Measurements from ENCODE around the gene ENG. TPM values are rescaled to one million over a fixed set of nuclear protein-coding genes. Genes with fewer than 3 reads are reported as not detected.

Gene ENG
- total RNA-seq, 1 experiment from 2014 or later, result 25.1 TPM

GRCh38 chr9:127769929-127770582 lies 84.4 kb downstream of the ENG start:
- no peak overlapping the region for H3K27ac ChIP-seq (ENCODE audit: low read length)

GRCh38 chr9:127769101-127769500 lies 85.4 kb downstream of the ENG start:
- Histone ChIP-seq H3K27ac (ENCODE audit: low read length) (no peak overlapping the region), H3K9me3 (ENCODE audit: control insufficient read depth, insufficient read depth, low read depth, low read length) (no peaks in the 10 kb centered on the region), H3K4me1 (ENCODE audit: control insufficient read depth, insufficient read depth, low read length) (no peaks in the 10 kb centered on the region), H3K4me3 (ENCODE audit: low read depth in 2 of 2, low read length in 2 of 2) (no peak overlapping the region), H3K27me3 (ENCODE audit: control insufficient read depth, insufficient read depth, low read length) (no peaks in the 10 kb centered on the region), H3K36me3 (ENCODE audit: control insufficient read depth, insufficient read depth, low read length) (no peaks in the 10 kb centered on the region)
- ChIA-PET POLR2A (no interaction called here), CTCF (no interaction called here)
- in situ Hi-C loops (cut with HindIII; ENCODE audit: low pct_unique_long_range_greater_than_20kb, low sequenced_read_pairs) (no loop called here), intact Hi-C loops (cut with micrococcal nuclease; ENCODE audit: unreplicated experiment) (no loop called here)
- TF ChIP-seq REST (IDR thresholded peaks at IDR 0.05; ENCODE audit: insufficient read depth in 1 of 2, low read depth in 2 of 2, low read length in 1 of 2) (no peak), SIN3A (IDR thresholded peaks at IDR 0.05; ENCODE audit: borderline replicate concordance, insufficient read depth, low read depth, low read length) (no peak), TCF7L2 (IDR thresholded peaks at IDR 0.05; ENCODE audit: low read depth, low read length) (no peak), CTCF (IDR thresholded peaks at IDR 0.05) (no peak), POLR2AphosphoS5 (IDR thresholded peaks at IDR 0.05; ENCODE audit: low read depth, low read length) (no peak)
- ATAC-seq (no peak), DNase-seq (ENCODE audit: low read depth, low spot score) (no peak)
- no TSS peak for BruUV-seq (replicated peaks)

More at GRCh38 chr9:127769929-127770582, 84.4 kb downstream of the ENG start:
- Histone ChIP-seq H3K4me3 (ENCODE audit: low read depth in 2 of 2, low read length in 2 of 2) (no peak overlapping the region), H3K9me3 (ENCODE audit: control insufficient read depth, insufficient read depth, low read depth, low read length) (no peaks in the 10 kb centered on the region), H3K4me1 (ENCODE audit: control insufficient read depth, insufficient read depth, low read length) (no peaks in the 10 kb centered on the region), H3K36me3 (ENCODE audit: control insufficient read depth, insufficient read depth, low read length) (no peaks in the 10 kb centered on the region), H3K27me3 (ENCODE audit: control insufficient read depth, insufficient read depth, low read length) (no peaks in the 10 kb centered on the region)
- in situ Hi-C loops (cut with HindIII; ENCODE audit: low pct_unique_long_range_greater_than_20kb, low sequenced_read_pairs), result no loop called here
- no TSS peak for BruUV-seq (replicated peaks)
- no peak for ATAC-seq
- POLR2A ChIA-PET, result interaction anchor here (0.7 kb wide), 1 partner anchor 105 kb away, joined by 9 read pairs; no protein-coding TSS in a partner anchor
- TF ChIP-seq POLR2AphosphoS5 (IDR thresholded peaks at IDR 0.05; ENCODE audit: low read depth, low read length) (no peak), CTCF (IDR thresholded peaks at IDR 0.05) (no peak), TCF7L2 (IDR thresholded peaks at IDR 0.05; ENCODE audit: low read depth, low read length) (no peak), SIN3A (IDR thresholded peaks at IDR 0.05; ENCODE audit: borderline replicate concordance, insufficient read depth, low read depth, low read length) (no peak), REST (IDR thresholded peaks at IDR 0.05; ENCODE audit: insufficient read depth in 1 of 2, low read depth in 2 of 2, low read length in 1 of 2) (no peak)
- CTCF ChIA-PET, result no interaction called here
- DNase-seq (ENCODE audit: low read depth, low spot score), result no peak
- intact Hi-C loops (cut with micrococcal nuclease; ENCODE audit: unreplicated experiment), result no loop called here
